Spleen (tissue), 7 donors: ENCODE data around the gene ELP6.

Source experiments
- POLR2A ChIP-seq, 3 donors: fragments of 450-650 bp; IDR thresholded peaks; one replicate each; pipeline ENCODE4 v1.5.1; 2017; ENCODE audit warnings: antibody characterized with exemption in 3 of 3, mild to moderate bottlenecking in 1 of 3
- TF ChIP-seq, protein P1 (sequence below), 11 experiments: fragments of 200-600 bp in 7 of 11; fragments of 450-650 bp in 4 of 11; sonication (generic) in 4 of 11; IDR thresholded peaks in 8 of 11; conservative IDR thresholded peaks in 3 of 11; 1 replicate in 7 of 11; 2 replicates in 4 of 11; pipeline versions ENCODE4 v1.4.0 to v1.8.0; 2016 to 2021; ENCODE audit warnings: antibody characterized with exemption in 11 of 11, inconsistent platforms in 4 of 11, mild to moderate bottlenecking in 1 of 11
- donor health status: DM: no; HTN: no; CAD: no; lungs with moderate emphysema.
- donor health status: DM: no; HTN: no; CAD: no.
- donor health status: DM: no; HTN: no; CAD: no.

- TF ChIP-seq, protein P1, sequence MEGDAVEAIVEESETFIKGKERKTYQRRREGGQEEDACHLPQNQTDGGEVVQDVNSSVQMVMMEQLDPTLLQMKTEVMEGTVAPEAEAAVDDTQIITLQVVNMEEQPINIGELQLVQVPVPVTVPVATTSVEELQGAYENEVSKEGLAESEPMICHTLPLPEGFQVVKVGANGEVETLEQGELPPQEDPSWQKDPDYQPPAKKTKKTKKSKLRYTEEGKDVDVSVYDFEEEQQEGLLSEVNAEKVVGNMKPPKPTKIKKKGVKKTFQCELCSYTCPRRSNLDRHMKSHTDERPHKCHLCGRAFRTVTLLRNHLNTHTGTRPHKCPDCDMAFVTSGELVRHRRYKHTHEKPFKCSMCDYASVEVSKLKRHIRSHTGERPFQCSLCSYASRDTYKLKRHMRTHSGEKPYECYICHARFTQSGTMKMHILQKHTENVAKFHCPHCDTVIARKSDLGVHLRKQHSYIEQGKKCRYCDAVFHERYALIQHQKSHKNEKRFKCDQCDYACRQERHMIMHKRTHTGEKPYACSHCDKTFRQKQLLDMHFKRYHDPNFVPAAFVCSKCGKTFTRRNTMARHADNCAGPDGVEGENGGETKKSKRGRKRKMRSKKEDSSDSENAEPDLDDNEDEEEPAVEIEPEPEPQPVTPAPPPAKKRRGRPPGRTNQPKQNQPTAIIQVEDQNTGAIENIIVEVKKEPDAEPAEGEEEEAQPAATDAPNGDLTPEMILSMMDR (IDR thresholded peaks at IDR 0.05 in 8 of 11, conservative IDR thresholded peaks at IDR 0.05 in 3 of 11): no peak
- TF ChIP-seq POLR2A (IDR thresholded peaks at IDR 0.05): no peak
Measured at GRCh38 chr3:47515100-47515499, 1.6 kb upstream of the ELP6 start.
